A172 (cell line): Measurements from ENCODE around the gene SH3PXD2A. TPM values are rescaled to one million over a fixed set of nuclear protein-coding genes. Genes with fewer than 3 reads are reported as not detected.
A peak's percentile ranks its signal among the peaks of the same experiment; 100 is the strongest.
"Not testable (repeated sequence)": the region's sequence is repeated elsewhere in the genome, so short reads cannot be mapped to it uniquely, and the experiment has no call there.

Experiments
- DNase-seq: peaks from one replicate; pipeline ENCODE4 v3.0.0-alpha.2; 2015; ENCODE audit warnings: low spot score
- total RNA-seq: library from RNA; depleted of rRNA; stranded (reverse); fragments of >200 nt; shearing (Covaris generic); gene quantifications from 2 replicates; pipeline ENCODE4 v1.2.3, GENCODE V29; 2014

The SH3PXD2A gene
- total RNA-seq, 1 experiment from 2014 or later: 1.7 TPM

DNA sequence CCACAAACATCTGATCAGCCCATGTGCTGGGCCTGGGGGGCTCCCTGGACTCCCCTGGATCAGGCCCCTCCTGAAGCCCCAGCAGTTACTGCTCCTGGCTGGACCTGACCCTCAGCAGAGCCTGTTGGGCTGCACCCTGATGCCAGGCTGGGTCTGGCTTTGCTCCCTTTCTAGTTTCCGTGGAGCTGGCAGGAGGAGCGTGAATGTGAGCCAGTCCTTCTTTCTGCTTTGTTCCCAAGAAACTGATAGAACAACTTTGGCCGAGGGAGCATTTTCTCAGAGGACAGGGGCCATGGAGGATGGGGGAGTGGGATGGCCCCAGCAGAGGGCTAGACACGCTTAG, 233.6 kb downstream of the SH3PXD2A start:
- no peak for DNase-seq

- DNase-seq: no peak
Measured at GRCh38 chr10:103620891-103621782, 234.2 kb downstream of the SH3PXD2A start.

DNA sequence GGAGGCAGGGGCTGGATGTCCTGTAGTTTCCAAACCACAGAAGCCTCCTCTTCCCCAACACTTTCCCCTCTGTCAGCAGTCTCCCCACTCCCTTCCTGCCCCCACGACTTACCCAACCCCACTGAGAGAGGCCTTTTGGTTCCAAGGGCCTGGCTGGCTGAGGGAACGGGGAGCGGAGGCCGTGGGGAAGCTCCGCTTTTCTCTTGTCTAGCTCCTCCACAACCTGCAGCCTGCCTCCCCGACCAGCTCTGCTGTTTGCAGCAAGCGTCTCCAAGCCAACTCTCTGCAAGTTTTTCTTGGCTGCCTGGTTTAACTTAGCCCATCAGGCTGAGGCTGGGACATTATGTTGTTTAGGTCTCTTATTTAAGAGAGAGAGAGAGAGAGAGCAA, 235.0 kb downstream of the SH3PXD2A start:
- DNase-seq: no peak

DNA sequence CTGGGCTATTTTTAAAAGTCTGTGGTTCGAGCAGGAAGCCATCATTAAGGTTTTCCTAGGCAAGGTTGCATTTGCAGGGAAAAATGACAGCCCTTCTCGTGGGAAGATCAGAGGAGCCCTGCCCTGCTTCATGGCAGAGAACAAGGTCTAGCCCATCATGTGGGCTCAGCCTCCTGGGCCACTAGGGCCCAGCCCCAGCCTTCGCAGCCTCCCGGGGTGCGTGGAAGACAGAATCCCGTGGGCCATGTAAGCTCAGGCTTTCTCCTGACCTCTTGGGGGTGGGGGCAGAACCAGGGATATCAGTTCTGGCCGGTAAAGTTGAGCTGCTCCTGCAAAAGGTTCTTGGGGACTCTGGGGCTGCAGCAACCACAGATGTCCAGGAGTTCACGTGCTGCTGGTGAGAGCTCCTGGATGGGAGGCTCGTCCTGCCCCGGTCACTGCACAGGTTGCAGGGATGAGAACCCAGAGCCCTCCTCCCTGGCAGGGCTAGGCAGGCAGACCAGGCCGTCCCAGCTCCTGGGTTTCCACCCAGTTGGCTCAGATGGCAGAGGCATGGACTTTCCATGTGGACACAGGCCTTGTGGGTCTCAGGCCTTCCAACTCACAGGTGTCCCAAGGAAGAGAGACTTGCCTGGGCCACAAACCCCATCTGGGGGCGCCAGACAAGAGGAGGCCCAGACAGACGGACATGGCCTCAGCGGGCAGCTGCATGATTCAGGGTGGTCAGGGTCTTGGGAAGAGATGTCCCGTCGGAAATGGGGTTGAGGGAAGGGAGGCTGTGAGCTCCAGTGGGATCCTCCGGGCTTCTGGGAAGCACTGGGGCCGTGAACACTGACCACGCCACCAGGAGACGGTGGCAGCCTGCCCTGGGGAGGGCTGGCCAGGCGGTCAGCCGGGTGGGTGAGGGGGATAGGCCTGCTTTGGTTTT, 235.7 kb downstream of the SH3PXD2A start:
- no peak for DNase-seq

GRCh38 chr10:103618575-103619423, 236.6 kb downstream of the SH3PXD2A start:
- no peak for DNase-seq

GRCh38 chr10:103617602-103618385, 237.6 kb downstream of the SH3PXD2A start:
- no peak for DNase-seq

DNA sequence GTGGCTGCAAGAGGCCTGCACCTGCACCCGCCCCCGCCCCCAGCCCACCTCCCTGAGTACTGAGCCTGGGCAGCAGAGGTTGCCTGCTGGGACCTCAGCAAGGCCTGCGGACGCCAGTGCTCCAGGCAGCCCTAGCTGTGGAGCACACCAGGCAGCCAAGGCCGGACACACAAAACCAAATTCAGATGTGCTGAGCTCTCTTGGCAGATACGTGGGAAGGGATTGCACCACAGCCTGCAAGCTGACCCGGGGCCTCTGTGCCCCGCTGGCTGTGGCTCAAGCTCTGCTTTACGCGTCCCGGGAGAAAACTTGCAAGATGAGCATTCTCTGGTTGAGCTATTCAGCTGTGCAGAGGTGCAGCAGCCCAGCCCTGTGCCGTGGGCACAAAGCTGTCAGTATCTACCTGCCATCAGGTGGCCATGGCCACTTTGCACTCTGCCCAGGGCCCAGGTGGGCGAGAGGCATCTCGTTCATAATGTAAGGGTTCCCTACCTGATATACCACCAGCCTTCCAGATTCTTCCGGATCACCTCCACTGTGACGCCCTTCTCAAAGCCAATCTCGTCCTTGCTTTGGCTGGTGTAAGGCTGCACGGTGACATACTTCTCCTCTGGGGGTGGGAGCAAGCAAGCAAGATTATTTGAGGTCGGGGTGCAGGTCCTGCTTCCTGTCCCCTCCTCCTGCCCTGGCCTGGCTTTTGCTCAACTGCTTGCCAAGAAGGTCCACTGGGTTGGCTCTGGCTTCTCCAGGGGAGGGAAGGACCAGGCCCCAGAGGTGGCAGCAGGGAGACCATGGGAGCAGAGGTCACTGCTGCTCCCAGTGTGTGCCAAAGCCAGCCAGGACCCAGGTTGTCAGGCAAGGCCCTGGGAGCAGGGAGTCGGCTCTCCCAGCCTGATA, 238.4 kb downstream of the SH3PXD2A start:
- no peak for DNase-seq

GRCh38 chr10:103614306-103615158, 240.8 kb downstream of the SH3PXD2A start:
- DNase-seq: no peak

DNA sequence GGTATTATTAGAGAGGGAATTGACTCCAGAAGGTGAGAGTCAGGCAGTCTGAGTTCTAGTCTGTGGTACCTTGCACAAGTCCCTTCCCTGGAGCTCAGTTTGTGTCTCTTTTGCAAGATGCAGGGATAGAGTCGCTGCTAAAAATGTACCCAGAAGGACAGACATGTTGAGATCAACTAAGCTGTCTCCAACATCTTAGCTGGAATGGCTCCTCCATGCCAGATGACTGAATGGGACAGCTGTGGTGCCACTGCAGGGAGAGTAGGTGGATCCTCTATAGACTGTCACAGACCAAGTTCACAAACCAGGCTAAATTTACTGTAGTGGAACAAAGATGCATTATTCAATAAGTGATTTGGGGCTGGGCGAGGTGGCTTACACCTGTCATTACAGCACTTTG, 241.8 kb downstream of the SH3PXD2A start:
- no peak for DNase-seq

GRCh38 chr10:103612462-103613365, 242.7 kb downstream of the SH3PXD2A start:
- DNase-seq: peak; percentile 38

GRCh38 chr10:103610921-103611511, 244.4 kb downstream of the SH3PXD2A start:
- DNase-seq: no peak

DNA sequence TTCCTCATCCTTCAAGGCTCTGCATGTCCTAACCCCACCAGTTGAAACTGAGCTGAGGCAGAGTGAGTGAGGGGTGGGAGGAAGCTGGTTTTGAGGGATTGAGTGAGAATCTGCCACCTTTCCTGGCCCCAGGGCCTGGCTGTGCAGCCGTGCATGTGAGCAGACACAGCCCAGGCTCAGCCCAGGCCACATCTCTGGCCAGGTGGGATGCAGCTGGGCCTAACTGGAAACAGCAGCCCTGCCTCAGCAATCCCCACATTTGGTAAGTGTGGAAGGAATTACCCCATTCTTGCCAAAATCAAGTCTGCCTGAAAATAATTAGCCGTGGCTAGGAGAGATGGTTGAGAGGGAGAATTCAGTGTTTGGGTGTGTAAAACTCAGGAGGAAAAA, 245.3 kb downstream of the SH3PXD2A start:
- DNase-seq: no peak

- no peak for DNase-seq
Measured at GRCh38 chr10:103609231-103610082, 245.9 kb downstream of the SH3PXD2A start.

DNA sequence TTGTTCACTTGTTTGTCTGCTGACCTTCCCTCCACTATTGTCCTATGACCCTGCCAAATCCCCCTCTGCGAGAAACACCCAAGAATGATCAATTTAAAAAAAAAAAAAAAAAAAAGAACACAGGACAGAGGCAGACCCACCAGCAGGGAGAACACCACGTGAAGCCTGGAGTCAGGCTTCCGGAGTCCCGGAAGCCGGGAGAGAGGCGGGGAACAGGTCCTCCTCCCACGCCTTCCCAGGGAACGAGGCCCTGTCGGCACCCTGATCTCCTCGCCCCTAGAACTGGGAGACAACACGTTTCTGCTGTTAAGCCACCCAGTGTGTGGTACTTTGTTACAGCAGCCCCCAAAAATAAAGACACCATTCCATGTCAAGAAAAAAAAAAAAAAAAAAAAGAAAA, 247.3 kb downstream of the SH3PXD2A start:
- DNase-seq: not testable (repeated sequence)

DNA sequence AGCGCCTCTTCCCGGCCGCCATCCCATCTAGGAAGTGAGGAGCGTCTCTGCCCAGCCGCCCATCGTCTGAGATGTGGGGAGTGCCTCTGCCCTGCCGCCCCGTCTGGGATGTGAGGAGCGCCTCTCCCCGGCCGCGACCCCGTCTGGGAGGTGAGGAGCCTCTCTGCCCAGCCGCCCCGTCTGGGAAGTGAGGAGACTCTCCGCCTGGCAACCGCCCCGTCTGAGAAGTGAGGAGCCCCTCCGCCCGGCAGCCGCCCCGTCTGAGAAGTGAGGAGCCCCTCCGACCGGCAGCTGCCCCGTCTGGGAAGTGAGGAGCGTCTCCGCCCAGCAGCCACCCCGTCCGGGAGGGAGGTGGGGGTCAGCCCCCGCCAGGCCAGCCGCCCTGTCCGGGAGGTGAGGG, 248.3 kb downstream of the SH3PXD2A start:
- not testable (repeated sequence) for DNase-seq

GRCh38 chr10:103606097-103606438, 249.3 kb downstream of the SH3PXD2A start:
- not testable (repeated sequence) for DNase-seq
